Kidney (tissue), 14 donors: ENCODE measurements around the gene PLXNB1. TPM values are rescaled to one million over a fixed set of nuclear protein-coding genes. Genes with fewer than 3 reads are reported as not detected.

Source experiments
- DNase-seq, 5 donors: peaks; one replicate each; pipeline ENCODE4 v3.0.0-alpha.2; 2013 to 2020
- FAIRE-seq: peaks from 2 replicates; lab custom pipeline; 2012; peaks lifted over from hg19 to GRCh38; lab: Jason Lieb, UNC
- H3K27ac ChIP-seq, 2 donors: one replicate each; pipeline ENCODE4 v1.7.0; 2013; ENCODE audit warnings: low read depth in 2 of 2, low read length in 2 of 2, inconsistent platforms in 1 of 2
- H3K27me3 ChIP-seq: one replicate; pipeline ENCODE4 v1.7.1; 2013; ENCODE audit warnings: low read length, inconsistent platforms; ENCODE audit not compliant: control insufficient read depth, insufficient read depth
- H3K36me3 ChIP-seq, 3 donors: one replicate each; pipeline versions ENCODE4 v1.7.0 to v1.7.1; 2013; ENCODE audit warnings: low read length in 3 of 3, control low read depth in 1 of 3, inconsistent platforms in 1 of 3; ENCODE audit not compliant: insufficient read depth in 3 of 3, control insufficient read depth in 2 of 3
- H3K4me1 ChIP-seq, 3 donors: one replicate each; pipeline versions ENCODE4 v1.7.0 to v1.7.1; 2013; ENCODE audit warnings: low read length in 3 of 3, inconsistent platforms in 1 of 3, low read depth in 1 of 3; ENCODE audit not compliant: control insufficient read depth in 2 of 3, insufficient read depth in 2 of 3
- H3K4me3 ChIP-seq, 3 donors: one replicate each; pipeline versions ENCODE4 v1.7.0 to v1.8.1; 2013; ENCODE audit warnings: low read length in 3 of 3, control low read depth in 1 of 3, inconsistent platforms in 1 of 3
- H3K9ac ChIP-seq, 3 donors: one replicate each; pipeline versions ENCODE4 v1.7.0 to v1.7.1; 2013; ENCODE audit warnings: low read length in 3 of 3, control low read depth in 1 of 3, inconsistent platforms in 1 of 3
- H3K9me3 ChIP-seq, 3 donors: one replicate each; pipeline versions ENCODE4 v1.7.0 to v1.7.1; 2013; ENCODE audit warnings: low read length in 3 of 3, control low read depth in 1 of 3, inconsistent platforms in 1 of 3; ENCODE audit not compliant: control insufficient read depth in 2 of 3, insufficient read depth in 1 of 3
- CTCF ChIP-seq: IDR thresholded peaks from 3 replicates; pipeline ENCODE4 v1.5.1; 2012; ENCODE audit warnings: mild to moderate bottlenecking, moderate library complexity, borderline replicate concordance; ENCODE audit not compliant: insufficient read depth; ENCODE audit errors: extremely low read depth
- intact Hi-C: fragments of 100-400 bp; cut with DNase I; formaldehyde crosslinking; loops from one replicate; pipeline ENCODE4 v1.11.1; 2022
- polyA plus RNA-seq: library from polyadenylated mRNA; stranded (reverse); fragments of 350-450 nt; fragmentation: Illumina TruSeq; extraction: RNeasy Lipid Tissue Mini Kit (QIAGEN cat#74804); gene quantifications from one replicate; pipeline ENCODE4 v1.2.3, GENCODE V29; 2014; ENCODE audit warnings: low read depth, low replicate concordance; ENCODE audit not compliant: insufficient read depth
- total RNA-seq: library from RNA; stranded (reverse); fragmentation: NEBNext Ultra II Directional; extraction: Animal tissue kit (Norgen Biotek cat#: 25700); gene quantifications from one replicate; pipeline ENCODE4 v1.2.1, GENCODE V29; 2021
- donor health status: control.
- donor health status: control.
- donor health status: control.
- donor health status: control.
- donor health status: control.
- donor health status: DM: yes; HTN: yes; CAD: no.
- donor health status: Normal renal cell carcinoma (clear cell type).

Gene PLXNB1
- total and polyA plus RNA-seq, 2 donors from 2014 or later, result 101 to 224 TPM

GRCh38 chr3:48372862-48373435 lies 56.9 kb downstream of the PLXNB1 start:
- Histone ChIP-seq H3K27me3 (no peaks in the 10 kb centered on the region), H3K9me3 (no peaks in the 10 kb centered on the region), H3K27ac (no peak overlapping the region), H3K9ac (no peak overlapping the region), H3K4me1 (no peaks in the 10 kb centered on the region), H3K4me3 (no peak overlapping the region), H3K36me3 (no peaks in the 10 kb centered on the region)
- no peak for FAIRE-seq
- intact Hi-C loops, result no loop called here
- DNase-seq, result no peak
- no peak for TF ChIP-seq CTCF

- peaks cover 0 to under 1% (median 0%) of the 10 kb centered on the region in 3 donors for H3K4me1 ChIP-seq
- no peaks in the 10 kb centered on the region for H3K9me3 ChIP-seq
- no peaks in the 10 kb centered on the region for H3K27me3 ChIP-seq
- no peak overlapping the region for H3K9ac ChIP-seq
- no peaks in the 10 kb centered on the region for H3K36me3 ChIP-seq
- no peak overlapping the region for H3K4me3 ChIP-seq
- DNase-seq (no peak), FAIRE-seq (no peak)
- intact Hi-C loops, result no loop called here
- H3K27ac ChIP-seq, result no peak overlapping the region
- no peak for TF ChIP-seq CTCF
These were observed 57.5 kb downstream of the PLXNB1 start for GRCh38 chr3:48372377-48372770.

GRCh38 chr3:48371651-48372376 lies 58.1 kb downstream of the PLXNB1 start, which contains the start of gene FBXW12:
TSS of gene FBXW12 (plus strand) at chr3:48372219. CDS start at chr3:48372768, 549 bp downstream.
- H3K27ac ChIP-seq, result no peak within 1 kb of the TSS
- H3K27me3 ChIP-seq, result no peaks in the 10 kb centered on the region
- H3K4me1 ChIP-seq, result peaks cover 0 to 2% (median 0%) of the 10 kb centered on the region in 3 donors
- H3K36me3 ChIP-seq, result no peaks in the 10 kb centered on the region
- H3K4me3 ChIP-seq, result no peak within 1 kb of the TSS
- H3K9ac ChIP-seq, result no peak within 1 kb of the TSS
- no peak for DNase-seq
- TF ChIP-seq CTCF, result no peak
- intact Hi-C loops, result no loop called here
- FAIRE-seq, result no peak
- no peaks in the 10 kb centered on the region for H3K9me3 ChIP-seq
